GM21390 (cell line): ENCODE data around the gene HNRNPA3.
"Not testable (repeated sequence)": the region's sequence is repeated elsewhere in the genome, so short reads cannot be mapped to it uniquely, and the experiment has no call there.

ENCODE experiments used
- ATAC-seq: cut with Tn5 transposase; IDR thresholded peaks from one replicate; pipeline ENCODE4 v1.9.1; 2021; ENCODE audit not compliant: unreplicated experiment

The HNRNPA3 gene

DNA sequence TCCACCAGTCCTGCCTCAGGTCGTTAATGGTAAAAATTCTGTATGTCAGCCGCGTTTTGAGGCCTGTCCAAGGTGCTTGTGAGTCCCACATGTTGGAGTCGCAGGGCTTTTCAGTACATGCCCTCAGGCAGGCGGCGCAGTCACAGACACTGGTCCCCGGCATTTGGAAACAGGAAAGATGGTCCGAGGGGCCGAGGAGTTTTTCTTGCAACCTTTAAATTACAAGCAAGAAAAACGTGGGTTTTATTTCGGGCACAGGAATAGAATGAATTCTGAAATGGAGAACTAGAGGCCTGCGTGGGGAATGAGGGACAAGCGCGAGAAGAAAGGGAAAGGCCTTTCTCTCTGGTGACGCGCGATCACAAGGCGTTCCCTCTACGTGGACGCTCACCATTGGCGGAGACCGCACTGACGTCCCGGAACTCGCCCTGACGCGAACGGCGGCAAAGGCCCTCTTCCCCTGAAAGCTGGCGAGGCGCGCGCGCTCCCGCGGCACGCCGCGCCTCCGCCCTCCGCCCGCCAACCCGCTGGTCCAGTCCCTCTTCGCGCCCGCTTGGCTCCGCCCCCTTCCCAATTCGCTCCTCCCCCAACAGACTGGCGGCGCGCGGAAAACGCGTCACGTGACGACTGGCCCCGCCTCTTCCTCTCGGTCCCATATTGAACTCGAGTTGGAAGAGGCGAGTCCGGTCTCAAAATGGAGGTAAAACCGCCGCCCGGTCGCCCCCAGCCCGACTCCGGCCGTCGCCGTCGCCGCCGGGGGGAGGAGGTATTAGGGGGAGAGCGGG is at the start of gene HNRNPA3:
TSS of gene HNRNPA3 (plus strand) at position 689 of the 785 bp plus-strand sequence. CDS start at position 695, 6 bp downstream.
- peak; percentile 87 for ATAC-seq

DNA sequence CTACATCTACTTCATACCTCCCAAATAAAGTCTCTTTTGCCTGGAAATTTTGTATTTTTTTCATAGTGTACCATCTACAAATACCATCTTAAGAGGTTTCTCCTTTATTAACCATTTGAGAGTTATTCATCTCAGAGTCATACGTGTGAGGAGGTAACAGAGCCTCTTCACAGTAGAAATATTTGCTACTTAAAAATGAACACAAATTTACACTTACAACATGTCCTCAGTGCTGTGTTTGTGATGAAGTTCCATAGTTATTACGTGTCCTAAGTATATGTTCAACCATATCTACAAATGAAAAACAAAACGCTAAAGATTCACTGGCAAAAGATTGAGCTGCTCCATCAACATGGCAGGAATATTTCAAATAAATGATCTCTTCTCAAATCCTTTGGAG is 48.5 kb upstream of the HNRNPA3 start:
- ATAC-seq: no peak

DNA sequence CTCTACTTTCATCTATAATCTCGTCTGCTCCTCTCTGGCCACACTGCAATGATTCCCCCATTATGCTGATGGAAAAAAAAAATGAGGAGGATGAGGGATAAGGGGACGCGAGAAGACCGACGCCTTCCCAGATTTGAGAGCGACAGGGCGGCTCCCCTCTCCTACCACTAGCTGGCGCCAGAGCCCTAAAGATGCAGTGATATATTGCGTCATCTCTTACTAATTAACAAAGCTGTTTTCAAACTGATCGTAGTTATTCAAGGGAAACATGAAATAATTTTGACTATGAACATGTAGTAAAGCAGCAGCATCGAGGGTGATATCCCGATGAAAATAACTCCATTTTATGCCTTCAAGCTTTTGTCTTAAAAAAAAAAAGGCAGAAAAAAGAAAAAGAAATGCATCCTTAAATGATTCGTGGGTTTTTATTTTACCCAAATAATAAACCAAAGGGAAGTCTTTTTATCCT is 48.0 kb upstream of the HNRNPA3 start:
- ATAC-seq: peak; percentile 55

DNA sequence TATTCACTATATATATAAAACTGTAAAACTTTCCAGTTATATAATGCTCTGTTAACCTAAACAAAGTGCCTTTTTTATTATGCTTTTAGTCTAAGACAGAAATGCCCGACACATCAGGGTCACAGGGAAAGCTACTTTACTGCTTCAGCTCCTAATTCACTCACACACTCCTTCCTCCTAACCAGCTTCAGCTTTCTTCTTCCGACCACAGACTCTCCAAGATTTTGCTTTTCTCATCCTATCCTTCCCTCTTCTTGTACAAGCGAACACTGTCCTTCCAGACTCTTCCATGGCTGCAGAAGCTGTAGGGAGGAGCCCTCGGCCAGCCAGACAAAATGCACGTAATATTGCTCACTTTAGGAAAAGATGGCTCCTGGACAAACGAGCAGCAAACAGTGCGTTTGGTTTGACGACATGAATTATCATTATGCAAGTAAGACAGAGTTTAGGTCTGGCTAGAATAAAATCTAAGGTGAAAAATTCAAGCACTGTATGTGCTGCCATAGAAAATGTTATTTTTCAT is 47.5 kb upstream of the HNRNPA3 start:
- ATAC-seq: no peak

DNA sequence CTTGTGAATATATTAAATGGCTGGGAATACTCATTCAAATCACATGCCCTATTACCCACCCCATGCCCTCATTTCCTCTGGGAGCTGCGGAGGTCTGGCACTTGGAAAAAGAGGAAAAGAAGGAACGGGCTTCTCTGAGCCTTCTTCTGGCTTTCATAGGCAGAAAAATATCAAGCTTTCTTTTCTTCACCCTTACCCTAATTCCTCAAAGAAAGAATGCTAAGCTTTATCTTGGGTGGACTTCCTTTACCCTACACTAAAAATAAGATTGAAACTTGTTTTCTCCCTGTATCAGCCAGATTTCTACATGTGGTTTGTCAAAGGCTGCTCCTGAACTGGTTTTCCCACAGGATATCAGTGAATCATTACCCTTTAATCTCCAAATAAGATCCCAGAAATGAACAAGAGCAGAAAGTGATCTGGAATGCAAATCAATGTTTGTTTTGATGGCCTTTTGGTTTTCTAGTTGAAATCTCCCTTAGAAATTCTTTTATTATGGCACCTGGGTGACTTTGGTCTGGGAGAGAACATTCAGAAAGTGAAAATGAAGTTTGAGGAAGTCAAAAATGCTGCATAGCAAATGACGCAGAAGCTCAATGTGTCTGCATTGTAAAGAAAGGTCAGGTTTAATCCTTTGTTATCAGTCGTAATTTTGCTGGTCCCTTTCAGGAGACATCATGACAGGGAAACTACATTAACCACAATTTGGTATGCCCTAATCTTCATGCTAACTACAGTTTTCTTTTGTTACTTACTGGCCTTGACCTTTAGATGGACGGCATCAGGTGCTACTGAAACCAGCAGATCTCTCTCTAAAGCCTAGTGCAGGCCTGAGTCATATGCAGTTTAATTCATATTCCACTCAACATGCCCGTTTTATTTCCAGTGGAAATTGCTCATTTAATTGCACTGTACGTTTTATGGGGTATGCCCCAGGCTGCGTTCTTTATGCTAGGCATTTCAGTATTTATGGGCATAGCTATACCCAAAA is 46.6 kb upstream of the HNRNPA3 start:
- ATAC-seq: peak; percentile 50

DNA sequence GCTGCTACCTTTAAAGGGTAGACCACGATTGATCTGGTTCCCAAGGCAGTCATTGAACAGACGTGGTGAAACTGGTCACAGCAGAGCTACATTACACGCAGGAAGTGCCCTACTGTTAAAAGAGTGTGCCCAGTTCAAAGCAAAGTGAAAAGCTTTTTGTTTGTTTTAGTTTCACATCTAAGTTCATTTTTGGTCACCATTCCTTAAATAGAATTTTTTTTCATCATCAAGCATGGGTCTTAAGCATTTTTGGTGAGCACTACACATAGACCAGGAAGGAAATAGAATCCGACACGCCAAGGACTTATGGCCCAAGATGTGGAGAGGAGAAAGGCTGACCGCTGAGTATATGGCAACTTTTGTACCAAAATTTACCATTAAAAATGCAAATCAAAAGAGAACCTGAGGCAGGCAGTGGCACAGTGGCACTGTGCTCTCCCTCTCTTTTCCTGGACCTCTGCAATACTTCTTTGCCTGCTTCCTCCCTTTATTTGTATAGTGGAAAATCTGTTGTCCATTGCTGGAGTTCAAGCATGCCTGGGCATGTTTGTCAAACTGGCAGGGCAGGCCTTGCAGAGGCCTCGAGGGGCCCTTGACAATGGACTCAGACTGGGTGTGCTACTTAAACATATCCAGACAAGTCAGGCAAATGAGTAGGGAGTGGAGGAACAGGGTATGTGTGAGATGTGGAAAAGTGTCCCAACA is 42.6 kb upstream of the HNRNPA3 start:
- peak; percentile 63 for ATAC-seq

DNA sequence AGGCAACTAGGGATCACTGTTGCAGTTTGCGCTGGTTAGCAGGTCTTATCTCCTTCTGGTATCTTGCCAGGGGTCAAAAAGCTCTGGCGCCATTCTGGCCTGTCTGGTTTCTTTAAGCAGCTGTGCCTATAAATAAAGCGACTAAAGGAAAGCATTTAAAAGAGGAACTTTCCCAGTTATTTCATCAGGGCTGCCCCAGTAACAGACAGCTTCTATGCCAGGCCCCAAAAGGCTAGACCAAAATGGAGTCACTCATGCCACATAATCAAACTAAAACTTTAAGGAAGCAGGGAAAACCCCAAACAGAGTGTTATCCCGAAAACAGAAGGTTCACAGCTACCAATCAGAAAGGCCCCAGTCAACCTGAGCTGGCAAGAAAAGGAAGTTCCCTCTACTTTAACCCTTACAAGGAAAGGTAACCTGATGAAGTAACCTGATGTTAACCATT is 41.2 kb upstream of the HNRNPA3 start:
- ATAC-seq: no peak

DNA sequence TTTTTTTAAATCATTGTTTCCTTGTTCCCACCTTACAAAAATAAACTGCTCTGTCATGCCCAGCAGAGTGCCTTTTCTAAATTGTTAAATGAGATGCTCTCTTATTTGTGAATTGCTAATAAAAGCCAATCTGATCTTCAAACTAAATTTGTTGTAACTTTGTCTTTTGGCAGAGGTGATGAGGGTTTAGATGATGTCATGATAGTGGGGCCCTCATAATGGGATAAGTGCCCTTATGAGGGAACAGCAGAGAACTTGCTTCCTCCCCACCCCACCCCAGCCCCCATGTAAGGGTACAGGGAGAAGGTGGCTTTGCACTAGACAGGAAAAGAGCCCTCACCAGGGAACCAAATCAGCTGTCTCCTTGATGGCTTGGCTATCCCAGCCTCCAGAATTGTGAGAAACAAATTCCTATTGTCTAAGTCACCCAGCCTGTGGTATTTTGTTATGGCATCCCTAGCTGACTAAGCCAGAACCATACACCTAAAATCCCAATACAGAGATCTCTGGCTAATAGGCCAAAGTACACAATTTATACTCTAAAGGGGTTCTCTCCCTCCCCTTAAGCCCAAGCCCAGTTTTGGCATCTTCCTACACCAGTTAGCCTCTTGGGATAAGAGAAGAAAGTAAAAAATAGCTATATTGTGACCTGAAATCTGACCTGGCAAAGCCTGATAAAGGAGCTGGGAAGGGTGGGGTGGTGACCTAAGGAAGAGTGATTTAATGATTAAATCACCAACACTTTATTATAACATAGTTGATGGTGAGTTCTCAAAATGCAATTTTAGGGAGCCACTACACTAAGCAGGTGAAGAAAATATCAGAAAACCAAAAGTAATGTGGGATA is 40.3 kb upstream of the HNRNPA3 start:
- no peak for ATAC-seq

DNA sequence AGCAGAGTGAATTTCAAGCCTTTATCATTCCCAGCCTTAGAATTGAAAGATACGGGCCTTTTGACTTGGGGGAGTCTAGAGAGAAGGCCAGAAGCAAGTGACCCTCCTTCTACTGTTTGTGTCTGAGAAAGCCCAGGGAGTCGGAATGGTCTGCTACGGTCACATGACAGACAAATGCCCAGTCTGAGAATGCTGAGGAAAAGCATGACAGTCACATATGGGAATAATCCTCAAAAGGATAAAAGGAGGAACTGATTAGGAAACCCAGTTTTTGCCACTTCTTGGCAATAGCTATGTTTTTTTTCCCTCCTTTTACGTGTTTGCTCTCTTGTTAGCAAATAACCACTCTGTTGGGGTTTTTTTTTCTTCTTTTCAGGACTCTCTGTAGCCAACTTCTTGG is 38.1 kb upstream of the HNRNPA3 start:
- ATAC-seq: no peak

DNA sequence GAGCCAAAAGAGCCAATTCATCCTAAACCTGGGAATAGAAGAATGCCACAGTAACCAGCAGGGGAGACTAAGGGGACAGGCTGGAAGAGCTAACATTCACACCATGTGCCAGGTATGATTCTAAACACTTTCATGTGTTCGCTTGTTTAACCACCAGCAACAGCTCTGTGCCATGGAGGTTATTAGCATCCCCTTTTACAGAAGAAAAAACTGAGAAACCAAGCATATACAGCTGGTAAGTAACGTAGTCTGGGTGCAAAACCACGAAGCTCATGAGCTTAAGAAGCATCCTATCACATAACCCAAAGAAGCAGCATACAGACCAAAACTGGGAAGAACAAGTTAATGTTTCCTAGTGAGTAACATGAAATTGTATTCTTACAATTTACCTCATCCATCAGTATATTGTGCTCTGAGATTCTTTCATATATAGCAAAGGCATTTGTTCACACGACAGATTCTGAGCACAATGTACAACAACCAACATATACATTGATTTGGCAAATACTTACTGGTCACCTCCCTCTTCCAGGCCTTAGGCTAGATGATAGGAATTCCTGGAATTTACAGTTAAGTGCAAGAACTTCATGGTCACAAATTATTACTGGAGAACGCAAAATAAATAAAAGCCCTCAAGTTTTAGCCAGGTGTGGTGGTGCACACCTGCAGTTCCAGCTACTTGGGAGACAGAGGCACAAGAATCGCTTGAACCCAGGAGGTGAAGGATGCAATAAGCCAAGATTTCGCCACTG is 36.5 kb upstream of the HNRNPA3 start:
- no peak for ATAC-seq

DNA sequence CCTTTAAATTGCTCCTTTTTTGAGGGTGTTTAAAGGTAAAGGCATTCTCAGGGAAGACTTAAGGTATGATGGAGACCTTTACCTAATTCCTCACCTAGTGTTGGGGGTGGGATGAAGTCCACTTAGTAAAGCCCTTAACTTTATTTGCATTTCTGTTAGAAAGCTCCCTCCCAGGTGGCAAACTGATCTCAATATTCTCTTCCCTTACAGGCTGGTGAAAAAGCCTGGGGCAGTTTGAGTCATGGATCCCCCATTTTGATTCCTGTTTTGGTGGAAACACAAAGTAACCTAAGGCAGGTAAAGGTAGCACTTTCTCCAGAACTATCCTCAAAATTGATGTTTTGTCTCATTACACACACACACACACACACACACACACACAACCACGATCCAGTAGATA is 33.8 kb upstream of the HNRNPA3 start:
- ATAC-seq: no peak

DNA sequence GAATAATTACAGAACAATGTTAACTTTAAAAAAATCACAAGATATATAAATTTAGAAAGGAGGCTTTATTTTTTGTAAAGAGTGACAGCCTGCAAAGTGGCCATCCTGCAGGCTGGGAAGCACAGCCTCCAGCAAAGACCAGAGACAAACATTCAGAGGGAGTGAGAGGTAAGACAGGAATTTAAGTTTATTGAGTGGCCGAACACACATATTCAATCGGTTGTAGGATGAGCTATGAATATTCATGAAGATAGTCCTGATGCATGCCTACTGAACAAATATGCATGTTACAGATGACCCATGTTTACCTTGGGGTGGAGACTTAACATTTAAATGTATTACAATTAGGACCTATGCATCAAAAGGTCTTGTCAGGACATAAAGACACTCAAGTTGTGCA is 33.4 kb upstream of the HNRNPA3 start:
- ATAC-seq: no peak

DNA sequence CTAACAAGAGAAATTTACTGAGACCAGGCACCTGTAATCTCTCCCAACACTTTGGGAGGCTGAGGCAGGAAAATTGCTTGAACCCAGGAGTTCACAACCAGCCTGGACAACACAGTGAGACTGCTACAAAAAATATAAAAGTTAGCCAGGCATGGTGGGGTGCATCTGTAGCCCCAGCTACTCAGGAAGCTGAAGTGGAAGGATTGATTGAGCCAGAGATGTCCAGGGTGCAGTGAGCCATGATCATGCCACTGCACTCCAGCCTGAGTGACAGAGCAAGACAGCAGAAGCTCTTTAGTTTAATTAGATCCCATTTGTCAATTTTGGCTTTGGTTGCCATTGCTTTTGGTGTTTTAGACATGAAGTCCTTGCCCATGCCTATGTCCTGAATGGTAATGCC is 32.9 kb upstream of the HNRNPA3 start:
- not testable (repeated sequence) for ATAC-seq

DNA sequence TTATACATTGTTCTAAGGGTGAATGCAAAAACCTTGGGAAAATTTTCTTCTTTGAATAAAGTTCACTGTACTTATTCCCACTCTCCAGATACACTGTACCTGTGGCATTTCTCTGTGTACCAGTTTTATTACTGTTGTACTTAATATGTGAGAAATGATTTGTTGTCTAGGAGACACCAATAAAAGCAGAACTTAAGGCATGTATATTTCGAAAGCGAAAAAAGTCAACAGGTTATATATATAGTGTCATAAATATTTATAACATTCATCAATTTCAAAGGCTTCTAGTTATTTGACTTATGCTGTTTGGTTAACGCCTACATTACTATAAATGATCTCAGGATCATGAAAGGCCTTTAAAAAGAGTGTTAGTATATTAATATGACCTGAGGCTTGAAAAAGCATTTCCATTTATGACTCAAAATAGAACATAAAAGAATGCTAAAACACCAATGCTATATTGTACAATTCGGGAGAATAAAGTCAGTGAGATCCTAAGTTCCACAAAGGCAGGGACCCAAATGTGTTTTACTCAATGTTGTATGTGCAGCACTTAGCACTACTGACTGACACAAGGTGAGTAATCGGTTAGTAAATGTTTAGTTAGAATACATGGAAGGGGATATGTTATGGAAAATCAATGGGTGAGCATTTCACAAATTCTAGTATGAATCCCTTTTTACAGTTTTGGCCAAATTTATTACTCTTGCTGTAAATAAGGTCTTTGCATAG is 32.2 kb upstream of the HNRNPA3 start:
- no peak for ATAC-seq

DNA sequence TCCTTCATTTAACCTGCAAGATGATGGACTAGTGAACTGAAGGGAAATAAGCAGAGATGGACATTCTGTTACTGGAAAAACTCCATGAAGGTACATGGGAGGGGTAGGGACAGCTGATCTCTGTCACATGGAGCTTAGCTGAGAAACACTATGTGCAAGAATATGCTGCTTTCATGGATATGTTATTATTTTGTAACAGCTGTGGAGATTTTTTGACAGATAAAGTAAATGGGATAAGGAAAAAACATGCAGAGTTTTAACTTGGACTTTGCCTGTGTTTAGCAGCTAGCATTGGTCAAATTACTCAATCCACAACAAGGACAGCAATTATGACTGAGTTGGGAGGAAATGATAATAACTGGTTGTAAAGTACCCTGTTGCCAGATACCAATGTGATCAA is 28.7 kb upstream of the HNRNPA3 start:
- no peak for ATAC-seq

DNA sequence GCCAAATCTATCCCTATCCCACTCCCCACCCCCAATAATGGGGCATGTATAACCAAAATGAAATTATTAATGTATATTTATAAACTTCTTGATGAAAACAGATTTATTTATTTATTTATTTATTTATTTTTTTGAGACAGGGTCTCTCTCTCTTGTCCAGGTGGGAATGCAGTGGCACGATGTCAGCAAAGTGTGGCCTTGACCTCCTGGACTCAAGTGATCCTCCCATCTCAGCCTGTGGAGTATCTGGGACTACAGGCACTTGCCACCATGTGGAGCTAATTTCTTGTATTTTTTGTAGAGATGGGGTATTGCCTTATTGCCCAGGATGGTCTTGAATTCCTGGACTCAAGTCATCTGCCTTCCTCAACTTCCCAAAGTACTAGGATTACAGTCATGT is 28.0 kb upstream of the HNRNPA3 start:
- no peak for ATAC-seq

DNA sequence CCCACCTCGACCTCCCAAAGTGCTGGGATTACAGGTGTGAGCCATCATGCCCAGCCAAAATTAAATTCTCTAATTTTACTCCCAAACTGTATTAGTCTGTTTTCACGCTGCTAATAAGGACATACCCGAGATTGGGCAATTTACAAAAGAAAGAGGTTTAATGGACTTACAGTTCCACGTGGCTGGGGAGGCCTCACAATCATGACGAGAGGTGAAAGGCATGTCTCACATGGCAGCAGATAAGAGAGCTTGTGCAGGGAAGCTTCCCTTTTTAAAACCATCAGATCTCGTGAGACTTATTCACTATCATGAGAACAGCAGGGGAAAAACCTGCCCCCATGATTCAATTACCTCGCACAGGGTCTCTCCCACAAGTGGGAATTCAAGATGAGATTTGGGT is 26.6 kb upstream of the HNRNPA3 start:
- not testable (repeated sequence) for ATAC-seq

DNA sequence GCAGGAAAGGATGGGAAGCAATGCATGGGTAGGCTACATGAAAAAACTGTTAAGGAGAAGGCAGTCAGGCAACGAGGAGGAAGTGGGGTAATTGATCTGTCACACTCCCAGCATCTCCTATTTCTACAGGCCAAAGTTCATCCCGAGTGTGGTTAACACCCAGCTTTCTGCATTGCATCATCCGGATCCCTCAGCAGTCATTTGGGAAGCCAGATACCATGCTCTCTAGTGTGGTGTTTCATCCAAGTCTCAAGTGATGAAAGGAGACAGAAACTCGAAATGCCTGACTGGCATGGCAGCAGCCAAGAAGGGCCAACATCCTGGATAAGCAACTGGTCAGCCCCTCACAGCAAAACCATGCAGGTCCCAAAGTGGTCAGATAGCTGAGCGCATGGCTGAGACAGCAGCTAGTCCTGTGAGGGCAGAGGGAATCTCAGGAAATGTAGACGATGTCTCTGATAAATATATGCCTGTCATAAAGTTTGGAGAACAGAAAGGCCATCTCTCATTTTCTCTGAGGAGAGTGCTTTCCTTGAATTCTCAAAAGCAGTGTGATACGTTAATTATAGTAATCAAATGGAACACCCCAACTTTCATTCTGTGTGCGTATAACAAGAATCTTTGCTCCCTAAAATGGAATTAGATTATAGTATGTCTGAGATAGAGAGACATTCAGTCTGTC is 24.8 kb upstream of the HNRNPA3 start:
- ATAC-seq: no peak
